KMS-11 (cell line): ENCODE measurements around the gene FXR2.
"Not testable (repeated sequence)": the region's sequence is repeated elsewhere in the genome, so short reads cannot be mapped to it uniquely, and the experiment has no call there.

Experiments
- H2AFZ ChIP-seq: fragments of 200-600 bp; sonication (generic); 2 replicates; pipeline ENCODE4 v1.6.1; 2016; ENCODE audit warnings: antibody characterized with exemption, mixed run types, low read depth
- H3K27ac ChIP-seq: fragments of 200-600 bp; sonication (generic); 2 replicates; pipeline ENCODE4 v1.6.1; 2016; ENCODE audit warnings: mild to moderate bottlenecking, mixed run types
- H3K27me3 ChIP-seq: fragments of 200-600 bp; sonication (generic); 2 replicates; pipeline ENCODE4 v1.6.1; 2017; ENCODE audit warnings: mild to moderate bottlenecking, low read depth, mixed run types, moderate library complexity; ENCODE audit not compliant: insufficient read depth
- H3K36me3 ChIP-seq: fragments of 200-600 bp; sonication (generic); 2 replicates; pipeline ENCODE4 v1.6.1; 2017; ENCODE audit warnings: mild to moderate bottlenecking, mixed run types; ENCODE audit not compliant: insufficient read depth
- H3K4me1 ChIP-seq: fragments of 200-600 bp; sonication (generic); 2 replicates; pipeline ENCODE4 v1.6.1; 2016; ENCODE audit warnings: mild to moderate bottlenecking, low read depth, mixed run types; ENCODE audit not compliant: poor library complexity, severe bottlenecking
- H3K4me2 ChIP-seq: fragments of 200-600 bp; sonication (generic); 2 replicates; pipeline ENCODE4 v1.7.0; 2016; ENCODE audit warnings: mild to moderate bottlenecking, mixed run types
- H3K4me3 ChIP-seq: fragments of 200-600 bp; sonication (generic); IDR thresholded peaks from 2 replicates; pipeline ENCODE4 v1.6.1; 2017; ENCODE audit warnings: low read depth, low read length, mixed read lengths; ENCODE audit not compliant: insufficient read depth
- H3K79me2 ChIP-seq: fragments of 200-600 bp; sonication (generic); 2 replicates; pipeline ENCODE4 v1.6.1; 2016; ENCODE audit warnings: low read depth, mixed run types; ENCODE audit not compliant: insufficient read depth
- H3K9ac ChIP-seq: fragments of 200-600 bp; sonication (generic); 2 replicates; pipeline ENCODE4 v1.6.1; 2016; ENCODE audit warnings: mild to moderate bottlenecking, mixed run types
- H4K20me1 ChIP-seq: fragments of 200-600 bp; sonication (generic); 2 replicates; pipeline ENCODE4 v1.6.1; 2016; ENCODE audit warnings: mild to moderate bottlenecking, mixed run types; ENCODE audit not compliant: insufficient read depth
- CTCF ChIP-seq: fragments of 200-600 bp; sonication (generic); conservative IDR thresholded peaks from 2 replicates; pipeline ENCODE4 v1.6.1; 2017; ENCODE audit warnings: low read depth, mild to moderate bottlenecking, antibody characterized with exemption, low read length, moderate library complexity, mixed read lengths

The FXR2 gene

GRCh38 chr17:7647018-7647417, 32.3 kb upstream of the FXR2 start:
- Histone ChIP-seq H3K36me3 (no peaks in the 10 kb centered on the region), H4K20me1 (no peaks in the 10 kb centered on the region), H3K4me1 (no peaks in the 10 kb centered on the region), H3K27ac (no peak overlapping the region), H3K27me3 (no peaks in the 10 kb centered on the region), H3K9ac (no peak overlapping the region), H3K4me2 (no peak overlapping the region), H3K79me2 (no peaks in the 10 kb centered on the region), H3K4me3 (no peak overlapping the region), H2AFZ (no peak overlapping the region)
- TF ChIP-seq CTCF: no peak

- no peak overlapping the region for H3K4me2 ChIP-seq
- no peak overlapping the region for H3K27ac ChIP-seq
- H3K79me2 ChIP-seq: no peaks in the 10 kb centered on the region
- no peaks in the 10 kb centered on the region for H3K4me1 ChIP-seq
- H2AFZ ChIP-seq: no peak overlapping the region
- H3K4me3 ChIP-seq: no peak overlapping the region
- H3K27me3 ChIP-seq: no peaks in the 10 kb centered on the region
- no peaks in the 10 kb centered on the region for H3K36me3 ChIP-seq
- no peak overlapping the region for H3K9ac ChIP-seq
- no peaks in the 10 kb centered on the region for H4K20me1 ChIP-seq
- TF ChIP-seq CTCF: no peak
These were observed 31.8 kb upstream of the FXR2 start for GRCh38 chr17:7646457-7646856.

- no peak overlapping the region for H3K9ac ChIP-seq
- no peak overlapping the region for H3K4me2 ChIP-seq
- no peak overlapping the region for H3K27ac ChIP-seq
- no peak overlapping the region for H3K4me3 ChIP-seq
- no peaks in the 10 kb centered on the region for H4K20me1 ChIP-seq
- H3K36me3 ChIP-seq: no peaks in the 10 kb centered on the region
- no peaks in the 10 kb centered on the region for H3K4me1 ChIP-seq
- H3K79me2 ChIP-seq: no peaks in the 10 kb centered on the region
- H3K27me3 ChIP-seq: no peaks in the 10 kb centered on the region
- TF ChIP-seq CTCF: no peak
- H2AFZ ChIP-seq: no peak overlapping the region
These were observed 30.1 kb upstream of the FXR2 start for GRCh38 chr17:7644775-7645174.

GRCh38 chr17:7641635-7642034, 26.9 kb upstream of the FXR2 start:
- not testable (repeated sequence) for H3K9ac ChIP-seq, H3K4me2 ChIP-seq, H3K27ac ChIP-seq, H3K36me3 ChIP-seq, H3K4me3 ChIP-seq, H2AFZ ChIP-seq, H3K79me2 ChIP-seq, H4K20me1 ChIP-seq, H3K27me3 ChIP-seq, H3K4me1 ChIP-seq

GRCh38 chr17:7640783-7641182, 26.1 kb upstream of the FXR2 start:
- Histone ChIP-seq H3K36me3 (no peaks in the 10 kb centered on the region), H3K4me3 (no peak overlapping the region), H2AFZ (no peak overlapping the region), H3K4me2 (no peak overlapping the region), H3K9ac (no peak overlapping the region), H3K4me1 (no peaks in the 10 kb centered on the region), H4K20me1 (no peaks in the 10 kb centered on the region), H3K27me3 (no peaks in the 10 kb centered on the region), H3K27ac (no peak overlapping the region), H3K79me2 (no peaks in the 10 kb centered on the region)
- no peak for TF ChIP-seq CTCF
